NOMO-1 (cell line): ENCODE data around the gene PYGM.

Experiments used
- DNase-seq, 2 experiments: peaks; one replicate each; lab custom pipeline; 2025; ENCODE audit not compliant: unreplicated experiment in 2 of 2; lab: John Stamatoyannopoulos, UW

Gene PYGM

DNA sequence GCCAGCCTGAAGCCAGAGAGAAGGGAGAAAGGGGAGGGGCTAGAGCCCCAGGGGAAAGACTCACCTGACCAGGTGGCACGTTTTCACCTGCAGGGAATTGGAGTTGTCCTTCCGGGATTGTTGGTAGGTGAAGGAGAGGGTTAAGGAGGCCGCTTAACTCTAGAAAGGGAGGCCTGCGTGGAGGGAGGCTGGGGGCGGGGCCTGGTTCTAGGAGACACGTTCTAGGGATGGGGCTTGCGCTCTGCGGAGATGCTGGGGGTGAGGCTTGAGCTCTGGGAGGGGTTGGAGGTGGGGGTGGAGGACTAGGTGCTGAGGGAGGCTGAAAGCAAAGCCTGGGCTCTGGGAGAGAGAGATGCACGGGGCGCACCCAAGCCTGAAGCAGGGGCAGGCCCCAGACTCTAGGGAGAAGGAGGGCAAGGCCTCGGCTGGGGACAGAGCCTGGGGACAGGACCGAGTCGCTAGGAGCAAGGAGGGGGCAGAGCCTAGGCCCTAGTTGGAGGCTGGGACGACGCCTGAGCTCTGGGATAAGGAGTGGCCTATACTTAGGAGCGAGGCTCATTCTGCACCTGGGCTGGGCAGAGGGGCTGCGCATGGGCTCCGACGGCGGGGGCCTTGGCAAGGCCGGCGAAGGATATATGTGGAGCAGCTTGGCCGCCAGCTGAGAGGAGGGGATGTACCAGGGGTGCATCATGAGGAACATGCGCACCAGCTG is 18.2 kb downstream of the PYGM start:
- no peak for DNase-seq

DNA sequence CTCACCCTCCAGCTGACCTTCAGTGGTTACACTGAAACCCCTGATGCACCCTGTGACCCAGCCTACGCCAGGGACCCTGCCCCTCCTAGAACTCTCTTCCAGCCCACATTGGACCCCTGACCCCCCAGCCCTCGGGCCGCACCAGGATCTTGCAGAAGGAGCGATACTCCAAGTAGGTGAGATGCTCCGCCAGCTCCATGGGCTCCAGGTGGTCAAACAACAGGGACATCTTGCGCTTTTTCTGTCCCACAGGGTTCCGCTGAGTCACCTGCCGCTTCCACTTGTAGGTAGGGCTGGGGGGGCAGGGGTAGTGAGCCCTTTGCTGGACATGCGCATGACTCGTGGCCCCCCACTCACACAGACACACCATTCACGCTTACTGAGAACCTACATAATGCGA is 19.9 kb downstream of the PYGM start:
- no peak for DNase-seq

DNA sequence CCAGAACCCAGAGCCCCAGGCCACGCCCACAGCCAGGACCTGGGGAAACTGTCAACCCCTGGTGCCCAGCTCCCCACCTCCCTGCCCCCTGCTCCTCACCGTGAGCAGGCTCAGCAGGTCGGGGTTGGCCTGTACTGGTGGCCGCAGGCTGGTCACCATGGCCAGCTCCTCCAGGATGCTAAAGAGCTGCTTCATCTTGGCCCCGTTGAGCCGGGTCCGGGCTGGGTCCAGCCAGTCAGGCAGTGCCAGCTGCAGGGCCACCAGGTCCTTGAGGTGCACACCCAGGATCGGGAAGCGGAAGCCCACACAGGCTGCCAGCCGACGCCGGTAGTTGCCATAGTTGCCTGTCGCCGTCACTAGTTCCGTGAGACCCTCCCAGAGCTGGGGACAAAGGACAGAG is 23.1 kb downstream of the PYGM start:
- DNase-seq, result no peak

DNA sequence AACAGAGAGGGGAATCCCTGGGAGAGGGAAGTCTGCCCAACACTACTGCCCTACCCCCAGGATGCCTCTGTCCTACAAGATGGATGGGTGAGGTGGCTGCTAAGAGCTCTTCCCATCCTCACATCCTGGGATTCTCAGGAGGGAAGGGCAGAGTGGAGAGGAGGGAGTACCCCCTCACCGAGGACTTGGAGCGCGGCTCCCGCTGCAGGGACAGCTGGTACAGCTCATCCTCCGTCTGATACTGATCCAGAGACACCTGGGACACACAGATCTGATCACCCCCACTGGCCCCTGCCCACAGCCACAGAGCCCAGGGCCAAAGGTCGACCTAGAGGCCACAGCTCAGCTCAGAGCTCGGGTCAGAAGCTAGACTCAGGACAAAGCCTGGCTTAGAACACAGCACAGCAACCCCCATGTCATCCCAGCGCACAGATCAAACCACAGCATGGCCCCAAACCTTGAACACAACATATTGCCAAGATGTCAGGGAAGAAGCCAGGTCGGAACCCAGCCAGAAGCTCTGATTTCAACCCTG is 24.0 kb downstream of the PYGM start:
- no peak for DNase-seq

DNA sequence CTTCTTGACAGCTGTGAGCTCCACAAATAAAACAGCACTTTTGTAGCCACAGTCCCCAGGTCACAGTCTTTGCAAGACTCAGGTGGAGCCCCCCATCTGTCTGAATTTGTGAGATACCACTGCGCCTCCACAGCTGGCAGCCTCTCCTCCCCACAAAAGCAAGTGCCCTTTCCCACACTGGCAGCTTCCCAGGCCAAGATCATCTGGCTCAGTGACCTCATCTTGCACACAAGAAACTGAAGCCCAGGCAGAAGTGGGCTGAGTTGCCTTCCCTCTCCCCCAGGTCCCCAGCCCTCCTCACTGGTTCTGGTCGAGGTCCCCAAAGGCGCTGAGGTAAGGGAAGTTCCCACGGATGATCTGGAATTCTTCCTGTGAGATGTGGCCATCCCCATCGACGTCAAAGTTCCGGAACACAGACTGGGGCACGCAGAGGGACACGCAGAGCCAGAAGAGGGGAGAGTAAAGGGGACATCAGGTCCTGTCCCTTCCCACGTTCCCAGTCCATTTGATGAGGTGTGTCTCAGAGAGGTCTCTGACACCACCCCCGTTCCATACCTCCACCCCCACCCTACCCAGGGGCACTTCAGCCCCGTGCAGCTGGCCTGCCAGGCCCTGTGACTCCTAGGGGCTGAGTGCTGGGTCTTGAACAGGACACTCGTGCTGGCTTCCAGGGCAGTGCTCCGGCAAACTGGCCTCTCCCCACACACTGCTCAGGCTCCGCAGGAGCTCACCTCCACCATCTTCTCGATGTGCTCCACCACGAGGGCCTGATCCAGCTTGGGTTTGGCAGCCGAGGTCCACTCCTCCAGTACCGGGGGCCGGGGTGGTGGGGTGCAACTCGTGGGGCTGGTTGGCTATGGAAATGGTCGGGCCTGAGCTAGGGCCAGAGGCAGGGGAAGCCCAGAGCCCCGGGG is 24.7 kb downstream of the PYGM start:
- no peak for DNase-seq

DNA sequence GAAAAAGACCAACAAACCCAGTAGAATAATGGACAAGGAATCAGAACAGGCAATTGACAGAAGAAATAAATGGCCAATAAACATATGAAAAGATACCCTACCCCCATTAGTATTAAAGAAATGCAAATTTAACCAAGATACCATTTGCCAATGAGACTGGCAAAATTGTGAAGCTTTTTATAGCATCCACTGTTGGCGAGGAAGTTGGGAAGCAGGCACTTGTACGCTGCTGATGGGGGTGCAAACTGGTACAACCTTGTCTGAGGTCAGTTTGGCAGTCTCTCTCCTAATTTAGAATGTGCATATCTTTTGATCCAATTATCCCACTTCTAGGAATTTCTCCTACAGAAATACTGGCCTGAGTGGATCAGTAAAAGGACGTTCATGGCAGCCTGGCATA is 28.2 kb downstream of the PYGM start:
- DNase-seq, result no peak

DNA sequence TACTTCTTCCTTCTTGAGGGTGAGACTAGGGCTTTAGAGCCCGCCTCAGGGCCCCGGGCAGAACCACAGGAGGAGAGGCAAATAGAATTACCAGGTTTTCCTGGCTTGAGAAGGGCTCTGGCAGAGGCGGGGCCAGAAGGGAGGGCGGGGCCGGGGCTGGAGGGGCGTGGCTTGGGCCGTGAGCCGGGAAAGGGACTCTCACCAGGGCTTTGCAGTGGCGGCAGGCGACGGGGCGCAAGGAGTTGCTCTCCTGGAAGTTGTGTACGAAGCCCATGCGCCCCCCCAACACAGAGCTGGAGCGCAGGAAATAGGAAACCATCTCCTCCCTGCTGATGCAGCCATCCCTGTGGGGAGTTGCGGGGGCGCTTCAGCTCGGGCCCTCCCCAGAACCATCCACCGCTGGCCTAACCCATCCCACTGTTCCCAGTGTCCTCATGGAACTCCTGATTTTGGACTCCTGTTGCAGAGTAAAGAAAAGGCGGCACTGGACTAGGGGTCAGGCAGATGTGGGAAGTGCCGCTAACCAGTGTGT is 29.9 kb downstream of the PYGM start:
- no peak for DNase-seq

DNA sequence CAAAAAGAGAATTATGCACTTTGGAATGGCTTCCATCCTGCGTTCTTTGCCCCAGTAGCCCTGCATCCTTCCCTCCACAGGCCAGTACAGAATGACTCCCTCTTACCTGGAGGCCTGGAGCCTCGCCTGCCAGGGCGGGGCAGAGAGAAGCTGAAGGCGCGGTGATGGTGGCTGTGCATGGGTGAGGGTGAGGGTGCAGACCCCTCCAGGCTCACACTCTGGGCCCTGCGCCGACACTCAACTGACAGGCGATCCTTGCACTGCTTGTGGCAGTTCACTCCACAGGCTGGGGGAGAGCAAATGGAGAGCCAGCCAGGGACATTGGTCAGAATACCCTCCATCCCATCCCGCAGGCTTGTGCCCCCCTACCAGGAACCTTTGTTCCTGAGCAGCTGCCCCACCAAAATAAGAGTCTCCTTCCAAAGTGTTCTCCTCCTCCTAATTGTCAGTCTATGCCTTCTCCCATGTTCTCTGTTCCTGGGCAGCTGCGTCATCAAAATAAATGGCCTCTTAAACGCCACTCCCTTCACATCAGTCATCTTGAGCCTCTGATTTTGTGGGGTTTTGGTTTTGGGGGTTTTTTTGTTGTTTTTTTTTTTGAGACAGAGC is 30.9 kb downstream of the PYGM start:
- DNase-seq, result no peak

DNA sequence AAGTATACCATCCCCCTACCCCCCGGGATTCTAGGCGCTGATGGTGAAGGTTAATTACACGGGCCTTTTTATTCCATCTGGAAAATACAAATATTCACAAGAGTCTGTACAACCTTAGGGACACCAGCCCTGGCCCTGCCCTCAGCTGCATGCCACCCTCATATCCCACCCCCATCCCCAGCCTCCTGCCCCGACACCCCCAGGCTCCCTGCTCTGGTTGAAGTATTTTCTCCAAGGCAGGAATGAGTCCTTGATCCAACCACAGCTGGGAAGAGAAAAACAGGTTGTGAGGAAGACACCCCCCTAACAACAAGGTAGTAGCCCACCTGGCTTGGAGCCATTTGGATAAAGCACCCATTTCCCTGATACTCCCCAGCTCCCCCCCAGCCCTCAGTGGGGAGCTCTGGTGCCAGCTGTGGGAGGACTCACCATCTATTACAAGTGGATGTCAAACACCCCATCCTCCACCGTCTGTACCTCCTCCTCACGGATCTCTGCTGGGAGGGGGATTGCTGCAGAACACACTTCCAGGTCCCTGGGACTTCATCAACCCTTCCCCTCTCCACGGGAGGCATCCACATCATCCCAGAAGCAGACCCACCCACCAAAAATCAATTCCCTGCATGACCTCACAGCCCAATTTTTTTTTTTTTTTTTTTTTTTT is 32.8 kb downstream of the PYGM start:
- DNase-seq, result no peak

DNA sequence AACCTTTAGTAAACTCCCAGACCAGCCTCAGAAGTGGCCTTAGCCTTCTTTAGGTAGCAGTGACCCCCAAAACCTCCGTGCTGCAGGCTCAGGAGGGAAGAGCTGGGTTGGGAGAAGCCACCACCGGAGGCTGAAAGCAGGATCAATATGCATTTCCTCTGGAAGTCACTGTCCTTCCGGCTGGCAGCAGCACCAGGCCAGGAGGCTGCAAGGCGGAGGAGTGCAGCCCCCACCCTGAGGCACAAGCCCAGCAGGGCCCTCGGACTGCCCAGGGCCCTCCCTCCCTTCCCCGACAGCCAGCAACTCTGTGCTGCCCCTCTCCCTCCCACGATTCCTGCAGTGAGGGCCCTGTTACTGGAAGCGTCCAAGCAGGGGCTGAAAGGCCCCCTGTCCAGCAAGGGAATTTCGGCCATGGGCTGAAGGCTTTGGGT is 33.5 kb downstream of the PYGM start:
- no peak for DNase-seq

DNA sequence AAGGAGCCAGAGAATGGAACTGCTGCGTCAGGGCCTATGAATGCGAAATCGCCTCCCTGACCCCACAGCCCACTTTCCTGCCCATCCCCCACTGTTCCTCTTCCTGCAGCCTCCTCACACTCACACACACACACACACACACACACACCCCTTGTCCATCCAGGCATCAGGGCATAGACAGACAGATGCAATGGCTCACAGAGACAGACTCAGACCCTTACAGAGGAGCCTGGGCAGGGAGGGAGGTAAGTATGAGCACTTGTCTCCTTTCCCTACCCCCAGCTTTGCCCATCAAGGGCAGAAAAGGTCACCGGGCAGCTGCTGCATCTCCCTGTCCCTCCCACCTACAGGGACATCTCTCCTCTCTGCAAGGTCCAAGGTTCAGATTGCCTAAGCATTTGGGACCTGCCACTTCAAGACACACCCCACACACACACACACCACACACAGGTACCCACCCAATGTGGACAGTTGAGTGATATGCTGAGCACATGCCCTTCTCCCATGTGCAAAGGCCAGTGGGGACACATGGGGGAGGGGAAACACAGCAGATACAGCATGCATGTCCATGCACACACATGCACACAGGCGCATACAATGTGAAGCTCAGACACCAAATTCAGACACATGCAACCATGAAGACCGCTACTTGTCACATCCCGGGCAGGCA is 34.8 kb downstream of the PYGM start:
- DNase-seq, result no peak

DNA sequence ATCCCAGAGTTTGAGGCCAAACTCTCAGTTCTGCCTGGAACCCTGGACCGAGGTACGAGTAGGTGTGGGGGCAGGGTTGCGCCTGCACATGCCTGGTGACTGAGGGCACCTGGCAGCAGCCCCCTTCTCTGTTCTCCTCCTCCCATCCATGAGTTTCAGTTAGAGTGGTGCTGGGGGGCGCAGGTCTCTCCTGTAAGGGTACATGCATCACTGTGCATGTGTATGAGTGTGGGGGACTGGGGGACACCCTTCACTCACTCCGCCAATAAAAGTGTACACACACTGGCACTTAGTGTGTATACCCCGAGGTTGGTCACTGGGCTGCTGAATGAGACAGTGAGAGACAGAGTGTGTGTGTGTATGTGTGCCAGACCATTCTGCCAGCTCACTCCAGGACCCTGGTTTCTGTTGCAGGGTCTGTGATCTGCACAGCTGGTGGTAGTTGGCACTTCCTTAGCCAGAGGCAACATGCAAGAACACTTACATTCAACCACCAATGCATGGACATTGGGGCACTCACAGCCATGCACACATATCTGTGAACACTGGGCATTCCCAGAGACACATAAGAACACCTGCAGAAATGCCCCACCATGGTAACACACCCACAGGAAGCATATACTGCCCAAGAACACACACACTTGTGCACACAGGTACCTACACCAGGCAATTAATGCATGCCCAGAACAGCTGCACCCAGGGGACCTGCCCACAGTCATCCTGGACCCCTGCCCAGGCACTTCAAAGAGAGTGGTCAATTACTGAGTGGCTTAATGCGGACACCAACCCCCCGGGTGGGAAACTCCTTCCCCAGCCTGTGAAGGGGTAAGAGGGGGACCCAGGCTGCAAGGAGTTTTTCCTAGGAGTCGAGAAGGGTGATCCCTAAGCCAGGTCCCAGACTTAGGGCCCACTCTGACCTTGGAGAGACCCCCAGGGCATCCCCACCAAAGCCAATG is 35.6 kb downstream of the PYGM start:
- DNase-seq, result no peak

DNA sequence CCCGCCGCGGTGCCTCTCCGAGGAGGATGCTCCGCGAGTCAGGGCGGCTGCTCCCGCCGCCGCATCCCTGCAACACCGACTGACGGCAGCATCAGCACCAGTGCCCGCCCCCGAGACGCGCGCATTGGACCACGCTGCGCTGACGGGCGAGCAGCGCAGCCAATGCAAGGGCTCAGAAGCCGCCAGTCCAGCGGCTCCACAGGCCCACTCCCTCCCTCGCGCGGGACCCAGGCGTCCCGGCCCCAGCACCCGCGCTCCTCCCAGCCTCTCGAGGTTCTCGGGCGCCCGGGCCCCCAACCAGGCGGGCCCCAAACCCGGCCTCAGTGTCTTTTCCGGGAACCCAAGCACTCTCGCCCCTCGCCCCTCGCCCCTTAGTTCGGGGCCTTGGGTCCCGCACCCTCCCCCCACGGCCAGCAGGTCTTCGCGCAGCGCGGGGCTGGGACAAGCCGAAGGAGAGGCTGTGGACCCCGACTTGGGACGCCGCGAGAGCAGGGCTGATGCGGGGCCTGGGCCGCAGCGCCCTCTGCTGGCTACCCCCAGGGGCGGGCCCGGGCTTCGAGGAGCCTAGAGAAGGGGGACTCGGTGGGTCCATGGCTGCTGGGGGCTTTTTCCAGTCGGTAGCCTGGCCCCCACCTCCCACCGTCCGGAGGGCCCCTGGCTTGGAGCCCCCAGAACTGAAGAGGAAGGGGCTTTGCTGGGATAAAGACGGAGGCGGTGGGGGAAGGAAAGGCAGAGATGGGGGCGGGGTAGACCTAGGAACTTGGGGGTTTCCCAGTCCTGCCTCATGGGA is 36.5 kb downstream of the PYGM start, which contains the start of gene NRXN2:
Gene NRXN2 (minus strand): TSS at position 81 of the 790 bp plus-strand sequence. CDS start 9,498 bp downstream, outside the sequence.
- DNase-seq, result peak; percentile 54 to 63

DNA sequence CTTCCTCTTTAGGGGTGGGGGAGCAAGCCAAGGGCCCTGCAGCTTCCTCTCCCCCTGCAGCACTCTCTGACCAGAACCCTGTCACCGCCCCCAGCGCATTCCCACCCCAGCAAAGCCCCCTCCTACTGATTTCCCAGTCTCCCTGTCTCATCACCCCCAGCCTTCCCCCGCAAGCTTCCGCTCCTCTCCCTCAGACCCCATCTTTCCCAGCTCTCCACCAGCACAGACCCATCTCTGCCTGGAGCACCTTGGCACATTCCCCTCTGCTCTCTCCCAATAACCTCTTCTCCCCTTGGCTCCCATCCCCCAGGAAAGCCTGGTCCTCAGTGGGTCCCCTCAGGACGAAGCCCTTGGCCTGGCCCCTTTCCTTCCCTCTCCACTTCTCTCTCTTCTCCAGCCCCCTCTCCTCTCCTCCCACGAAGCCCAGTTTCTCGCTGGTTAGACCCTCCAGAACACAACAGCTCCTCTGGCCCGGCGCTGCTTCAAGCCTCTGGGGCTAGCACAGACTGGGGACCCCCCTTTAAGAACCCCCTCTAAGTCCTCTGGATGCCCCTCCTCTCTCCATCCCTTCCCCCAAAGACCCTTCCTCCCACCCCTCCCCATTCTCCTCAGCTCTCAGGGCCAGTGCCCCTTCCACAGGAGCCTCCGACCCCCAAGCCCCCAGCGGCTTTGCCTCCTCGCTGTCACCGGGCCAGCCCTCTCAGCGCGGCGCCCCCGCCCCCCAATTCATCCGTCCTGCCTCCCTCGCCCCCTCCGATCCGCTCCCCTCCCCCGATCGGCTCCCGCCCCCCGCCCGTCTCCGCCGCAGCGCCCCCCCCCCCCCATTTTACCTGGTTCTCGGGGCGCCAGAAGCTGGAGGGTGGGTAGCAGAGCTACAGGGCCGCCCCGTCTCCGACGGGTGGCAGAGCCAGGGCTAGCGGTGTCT is 37.4 kb downstream of the PYGM start:
- no peak for DNase-seq

DNA sequence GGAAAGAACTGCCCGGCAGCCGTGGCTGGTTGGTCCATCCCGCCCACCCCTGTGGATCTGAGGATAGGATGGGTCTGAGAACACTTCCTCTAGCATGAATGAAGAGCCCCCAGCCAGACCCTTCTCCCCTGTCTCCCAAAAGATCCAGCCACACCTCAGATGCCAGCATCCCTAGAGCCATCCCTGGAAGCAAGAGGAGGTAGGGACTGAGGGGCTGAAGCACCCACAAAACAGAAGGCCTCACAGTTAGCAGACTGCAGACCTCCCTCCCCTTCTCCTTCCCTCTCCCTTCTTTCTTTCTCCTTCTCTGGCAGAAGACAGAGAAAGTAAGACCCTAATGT is 38.4 kb downstream of the PYGM start:
- no peak for DNase-seq

DNA sequence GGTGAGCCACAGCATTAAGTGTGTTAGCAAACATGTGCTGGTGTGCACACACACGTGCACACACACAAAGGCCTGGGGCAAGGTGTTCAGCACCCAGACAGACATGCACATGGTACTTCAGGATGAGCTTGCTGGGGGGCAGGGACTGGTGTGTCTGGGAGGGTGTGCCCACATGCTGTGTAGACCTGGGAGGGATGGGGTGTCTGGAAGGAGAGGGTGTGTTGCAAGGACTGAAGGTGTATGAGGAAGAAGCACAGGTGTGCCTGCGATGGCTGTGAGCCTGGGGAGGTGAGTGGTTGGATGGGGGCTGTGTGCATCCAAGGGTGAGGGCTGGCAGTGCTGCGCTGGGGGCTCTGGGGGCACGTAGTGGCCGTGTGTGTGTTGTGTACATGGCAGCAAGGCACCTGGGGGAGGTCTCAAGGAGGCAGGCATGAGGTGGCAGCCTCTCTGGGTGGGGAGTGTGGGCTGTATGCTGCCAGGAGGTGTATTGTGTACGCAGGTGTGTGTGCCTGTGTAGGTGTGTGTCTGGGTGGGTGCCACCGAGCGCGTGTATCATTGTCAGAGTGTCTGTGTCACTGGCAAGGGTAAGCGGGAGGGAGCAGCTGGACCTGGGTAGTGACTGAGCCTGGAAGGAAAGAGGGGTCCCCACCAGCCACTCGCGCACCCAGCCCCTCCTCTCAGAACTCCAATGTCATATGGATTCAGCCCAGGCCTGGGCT is 39.0 kb downstream of the PYGM start:
- DNase-seq, result no peak
